Osteoblast (primary cell): ENCODE results near the gene UVSSA. TPM values are rescaled to one million over a fixed set of nuclear protein-coding genes. Genes with fewer than 3 reads are reported as not detected.

ENCODE experiments used
- DNase-seq: peaks from one replicate; pipeline ENCODE4 v3.0.0; 2011; ENCODE audit warnings: low spot score, mixed read lengths; ENCODE audit not compliant: insufficient read length; ENCODE audit errors: missing footprints
- H2AFZ ChIP-seq: 2 replicates; pipeline ENCODE4 v1.6.0; 2011; ENCODE audit warnings: mild to moderate bottlenecking, low read length
- H3K27ac ChIP-seq: 2 replicates; pipeline ENCODE4 v1.5.1; 2011; ENCODE audit warnings: mild to moderate bottlenecking, low read depth, low read length, moderate library complexity
- H3K27me3 ChIP-seq: 2 replicates; pipeline ENCODE4 v1.6.0; 2012; ENCODE audit warnings: mild to moderate bottlenecking, control low read depth, inconsistent platforms, low read length, moderate library complexity; ENCODE audit not compliant: insufficient read depth
- H3K36me3 ChIP-seq: 2 replicates; pipeline ENCODE4 v1.5.1; 2011; ENCODE audit warnings: mild to moderate bottlenecking, low read length, control low read depth, moderate library complexity; ENCODE audit not compliant: insufficient read depth
- H3K4me1 ChIP-seq: 2 replicates; pipeline ENCODE4 v1.5.1; 2011; ENCODE audit warnings: mild to moderate bottlenecking, low read length, control low read depth, moderate library complexity; ENCODE audit not compliant: insufficient read depth
- H3K4me2 ChIP-seq: 2 replicates; pipeline ENCODE4 v1.6.0; 2011; ENCODE audit warnings: mild to moderate bottlenecking, low read length; ENCODE audit not compliant: insufficient read depth
- H3K4me3 ChIP-seq: fragments of 200-600 bp; sonication (generic); 3 replicates; pipeline ENCODE4 v1.5.1; 2012; ENCODE audit warnings: mild to moderate bottlenecking, low read length, inconsistent platforms; ENCODE audit not compliant: insufficient read depth
- H3K79me2 ChIP-seq: 2 replicates; pipeline ENCODE4 v1.6.0; 2012; ENCODE audit warnings: mild to moderate bottlenecking, low read length, control low read depth, inconsistent platforms; ENCODE audit not compliant: insufficient read depth
- H3K9me3 ChIP-seq: 2 replicates; pipeline ENCODE4 v1.5.1; 2011; ENCODE audit warnings: low read depth, low read length, control low read depth
- H4K20me1 ChIP-seq: 2 replicates; pipeline ENCODE4 v1.6.0; 2012; ENCODE audit warnings: mild to moderate bottlenecking, low read length, control low read depth; ENCODE audit not compliant: insufficient read depth
- total RNA-seq: library from RNA; depleted of rRNA; stranded (reverse); fragments of >200 nt; gene quantifications from 2 replicates; pipeline ENCODE4 v1.2.3, GENCODE V29; 2012
- TF ChIP-seq, protein P1 (sequence below): IDR thresholded peaks from 2 replicates; pipeline ENCODE4 v1.5.1; 2011; ENCODE audit warnings: mild to moderate bottlenecking, low read depth, low read length, moderate library complexity; ENCODE audit errors: extremely low read depth

The UVSSA gene
- total RNA-seq, 1 donor, result 14.8 TPM

DNA sequence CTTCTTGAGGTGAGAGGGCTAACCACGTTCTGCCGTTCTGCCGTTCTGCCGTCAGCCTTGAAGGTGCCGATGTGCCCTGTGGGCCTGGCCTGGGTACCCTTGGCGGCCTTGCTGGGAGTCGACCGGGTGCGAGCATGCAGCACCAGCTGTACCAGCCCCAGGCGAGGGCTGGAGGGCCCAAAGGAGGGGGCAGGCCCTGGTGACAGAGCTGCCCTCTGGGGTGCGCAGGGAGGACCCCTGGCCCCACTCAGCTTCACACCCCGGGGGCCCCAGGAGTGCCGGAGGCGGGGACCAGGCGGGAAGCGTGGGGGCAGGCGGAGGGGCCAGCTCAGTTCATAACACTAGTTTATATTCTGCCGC, 22.1 kb downstream of the UVSSA start:
- no peaks in the 10 kb centered on the region for H3K79me2 ChIP-seq
- no peaks in the 10 kb centered on the region for H3K27me3 ChIP-seq
- TF ChIP-seq, protein P1, sequence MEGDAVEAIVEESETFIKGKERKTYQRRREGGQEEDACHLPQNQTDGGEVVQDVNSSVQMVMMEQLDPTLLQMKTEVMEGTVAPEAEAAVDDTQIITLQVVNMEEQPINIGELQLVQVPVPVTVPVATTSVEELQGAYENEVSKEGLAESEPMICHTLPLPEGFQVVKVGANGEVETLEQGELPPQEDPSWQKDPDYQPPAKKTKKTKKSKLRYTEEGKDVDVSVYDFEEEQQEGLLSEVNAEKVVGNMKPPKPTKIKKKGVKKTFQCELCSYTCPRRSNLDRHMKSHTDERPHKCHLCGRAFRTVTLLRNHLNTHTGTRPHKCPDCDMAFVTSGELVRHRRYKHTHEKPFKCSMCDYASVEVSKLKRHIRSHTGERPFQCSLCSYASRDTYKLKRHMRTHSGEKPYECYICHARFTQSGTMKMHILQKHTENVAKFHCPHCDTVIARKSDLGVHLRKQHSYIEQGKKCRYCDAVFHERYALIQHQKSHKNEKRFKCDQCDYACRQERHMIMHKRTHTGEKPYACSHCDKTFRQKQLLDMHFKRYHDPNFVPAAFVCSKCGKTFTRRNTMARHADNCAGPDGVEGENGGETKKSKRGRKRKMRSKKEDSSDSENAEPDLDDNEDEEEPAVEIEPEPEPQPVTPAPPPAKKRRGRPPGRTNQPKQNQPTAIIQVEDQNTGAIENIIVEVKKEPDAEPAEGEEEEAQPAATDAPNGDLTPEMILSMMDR, result no peak
- DNase-seq, result peak; percentile 66
- H2AFZ ChIP-seq, result no peak overlapping the region
- H3K9me3 ChIP-seq, result no peaks in the 10 kb centered on the region
- H3K36me3 ChIP-seq, result no peaks in the 10 kb centered on the region
- H4K20me1 ChIP-seq, result no peaks in the 10 kb centered on the region
- no peak overlapping the region for H3K4me3 ChIP-seq
- H3K4me2 ChIP-seq, result no peak overlapping the region
- H3K4me1 ChIP-seq, result no peaks in the 10 kb centered on the region
- no peak overlapping the region for H3K27ac ChIP-seq

DNA sequence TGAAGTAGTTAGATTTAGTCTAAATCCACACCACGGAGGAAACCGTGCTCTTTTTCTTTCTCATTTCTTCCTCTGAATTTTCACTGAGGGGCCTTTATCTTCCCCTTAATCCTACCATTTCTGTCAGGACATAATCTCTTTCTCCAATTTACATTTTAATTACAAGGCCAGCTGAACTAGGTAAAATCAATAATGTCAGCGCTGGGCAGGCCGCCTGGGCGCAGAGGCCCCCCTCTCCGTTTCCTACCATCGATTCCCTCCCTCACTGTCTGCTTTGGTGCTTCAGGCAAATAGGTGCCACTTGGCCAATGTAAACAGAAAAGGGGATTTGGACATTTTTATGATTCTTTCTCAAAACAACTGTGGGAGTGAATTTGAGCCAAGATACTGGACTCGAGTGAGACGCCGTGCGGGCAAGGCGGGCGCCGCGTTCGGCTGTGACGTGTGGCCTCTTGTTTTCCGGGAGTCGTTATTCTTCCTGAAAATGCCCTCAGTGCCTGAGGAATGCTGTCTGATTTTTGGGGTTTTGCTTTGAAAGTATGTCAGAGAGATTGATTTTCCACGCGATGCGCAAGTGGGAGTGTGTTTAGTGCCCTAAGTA, 22.6 kb downstream of the UVSSA start:
- no peaks in the 10 kb centered on the region for H3K27me3 ChIP-seq

DNA sequence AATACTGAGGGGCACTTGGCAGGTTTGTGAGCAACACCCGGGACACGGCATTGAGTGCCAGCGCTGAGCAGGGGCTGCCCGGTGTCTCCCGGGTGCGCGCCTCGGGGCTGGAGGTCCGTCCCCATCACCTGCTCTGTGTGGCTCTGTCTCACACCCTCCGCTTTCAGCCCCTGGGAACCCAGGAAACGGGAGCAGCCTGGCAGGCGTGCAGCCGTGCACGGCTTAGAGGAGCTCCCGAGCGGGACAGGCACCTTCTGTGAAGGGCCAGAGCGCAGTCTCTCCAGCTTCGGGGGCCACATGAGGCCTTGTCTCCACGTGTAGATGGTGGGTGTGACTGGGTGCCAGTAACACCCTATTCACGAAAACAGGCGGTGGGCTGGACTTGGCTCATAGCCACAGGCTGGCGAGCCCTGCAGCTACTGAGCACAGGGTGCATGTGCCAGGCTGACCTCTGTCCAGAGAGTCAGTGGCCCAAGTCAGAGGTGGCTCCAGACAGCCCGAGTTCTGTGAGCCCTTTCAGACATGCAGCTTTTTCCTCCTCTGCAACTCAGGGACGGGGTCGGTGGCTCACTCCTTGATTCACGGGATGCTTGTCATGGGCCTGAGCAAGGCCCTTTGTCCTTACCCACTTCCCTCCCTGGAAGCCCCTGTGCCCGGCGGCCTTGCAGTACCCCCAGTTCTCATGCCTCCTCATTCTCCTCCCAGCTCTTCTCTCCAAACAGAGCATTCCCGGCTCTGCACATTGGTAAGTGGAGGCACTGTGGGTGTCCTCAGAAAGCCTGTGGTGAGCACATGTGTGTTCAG, 23.5 kb downstream of the UVSSA start:
- no peaks in the 10 kb centered on the region for H3K79me2 ChIP-seq
- no peaks in the 10 kb centered on the region for H3K27me3 ChIP-seq
- H3K4me2 ChIP-seq, result no peak overlapping the region
- TF ChIP-seq, protein P1, result no peak
- H3K4me3 ChIP-seq, result no peak overlapping the region
- H4K20me1 ChIP-seq, result no peaks in the 10 kb centered on the region
- H3K4me1 ChIP-seq, result no peaks in the 10 kb centered on the region
- no peak overlapping the region for H3K27ac ChIP-seq
- peak; percentile 65 for DNase-seq
- no peaks in the 10 kb centered on the region for H3K9me3 ChIP-seq
- H3K36me3 ChIP-seq, result no peaks in the 10 kb centered on the region
- H2AFZ ChIP-seq, result no peak overlapping the region

More for the DNA sequence above, 22.6 kb downstream of the UVSSA start:
- DNase-seq, result peak; percentile 62
- H3K4me2 ChIP-seq, result no peak overlapping the region
- no peaks in the 10 kb centered on the region for H4K20me1 ChIP-seq
- H3K4me1 ChIP-seq, result no peaks in the 10 kb centered on the region
- no peak overlapping the region for H2AFZ ChIP-seq
- H3K36me3 ChIP-seq, result no peaks in the 10 kb centered on the region
- no peaks in the 10 kb centered on the region for H3K9me3 ChIP-seq
- TF ChIP-seq, protein P1, result no peak
- H3K79me2 ChIP-seq, result no peaks in the 10 kb centered on the region
- no peak overlapping the region for H3K27ac ChIP-seq
- H3K4me3 ChIP-seq, result no peak overlapping the region
